Measurements from ENCODE around the gene PRDM7. TPM values are rescaled to one million over a fixed set of nuclear protein-coding genes. Genes with fewer than 3 reads are reported as not detected.

The PRDM7 gene
- total and polyA plus RNA-seq, 9 of the 15 experiments (the other 6 are each of a cell fraction or from before 2014, with no cell fraction given) = not detected

- no peak for TF ChIP-seq SP2 (IDR thresholded peaks at IDR 0.05; ENCODE audit: extremely low read depth, low read depth, low read length, poor library complexity, severe bottlenecking)
- TF ChIP-seq MEF2D (tag; conservative IDR thresholded peaks at IDR 0.05; ENCODE audit: low read depth) = 0 out of 2 replicates have a peak, but pooled peaks have one; percentile 38
- TF ChIP-seq ARID3B (CRISPR knock-in tag; IDR thresholded peaks at IDR 0.05; ENCODE audit: borderline replicate concordance) = no peak
- TF ChIP-seq REST (IDR thresholded peaks at IDR 0.05; ENCODE audit: borderline replicate concordance) = no peak
- no peak for TF ChIP-seq REST (CRISPR knock-in tag; IDR thresholded peaks at IDR 0.05; ENCODE audit: low read depth)
- no peak for TF ChIP-seq UBTF (IDR thresholded peaks at IDR 0.05; ENCODE audit: borderline replicate concordance in 1 of 2, low read depth in 2 of 2, low read length in 2 of 2)
- no peak for TF ChIP-seq RHOXF2B (CRISPR knock-in tag; conservative IDR thresholded peaks at IDR 0.05)
- no peak for TF ChIP-seq EHMT2 (IDR thresholded peaks at IDR 0.05)
- peak; percentile 42; the same call in 1 of the 2 replicates for TF ChIP-seq CREM (IDR thresholded peaks at IDR 0.05; ENCODE audit: low read depth)
- no peak for TF ChIP-seq SFPQ (IDR thresholded peaks at IDR 0.05; ENCODE audit: low read depth, low read length)
Measured at GRCh38 chr16:90022209-90023077, 54.7 kb downstream of the PRDM7 start (continued).

Data from K562 (cell line).